GM12878 (cell line): Measurements from ENCODE around the gene GCNT2. TPM values are rescaled to one million over a fixed set of nuclear protein-coding genes. Genes with fewer than 3 reads are reported as not detected.

Experiments used
- ATAC-seq: fragments of 200-7000 bp; cut with Tn5 transposase; 3 replicates; pipeline ENCODE4 v1.9.1; 2020; ENCODE audit warnings: mild to moderate bottlenecking, moderate library complexity
- BruUV-seq: library from RNA; stranded (reverse); fragments of 400-500 nt; replicated peaks from 2 replicates; lab custom pipeline; 2021; lab: Mats Ljungman, UMichigan
- CTCF ChIA-PET: fragments of 300-600 bp; sonication (Branson Sonifier 250); formaldehyde crosslinking; extraction: SDS; loops from one replicate; lab custom pipeline; 2021; ENCODE audit warnings: inconsistent platforms; lab: Yijun Ruan, JAX
- POLR2A ChIA-PET: fragments of 350-600 bp; formaldehyde crosslinking; extraction: SDS; loops from one replicate; lab custom pipeline; 2021; ENCODE audit warnings: inconsistent platforms; lab: Charles Lee
- RAD21 ChIA-PET: fragments of 300-600 bp; sonication (Branson Sonifier 250); formaldehyde crosslinking; loops from one replicate; lab custom pipeline; 2023; ENCODE audit warnings: antibody characterized with exemption; ENCODE audit not compliant: unreplicated experiment; lab: Charles Lee
- SMC1A ChIA-PET: fragments of 300-600 bp; sonication (Branson Sonifier 250); formaldehyde crosslinking; loops from one replicate; lab custom pipeline; 2023; ENCODE audit not compliant: unreplicated experiment, uncharacterized antibody; lab: Charles Lee
- DNase-seq: peaks from one replicate; pipeline ENCODE4 v3.0.0-alpha.2; 2011; ENCODE audit warnings: low read depth, low spot score
- FAIRE-seq: peaks from 3 replicates; lab custom pipeline; 2011; peaks lifted over from hg19 to GRCh38; lab: Jason Lieb, UNC
- H2AFZ ChIP-seq: 2 replicates; pipeline ENCODE4 v1.6.0; 2011; ENCODE audit warnings: low read depth, low read length, control low read depth; ENCODE audit not compliant: control insufficient read depth
- H3K27ac ChIP-seq: 2 replicates; pipeline ENCODE4 v1.5.1; 2011; ENCODE audit warnings: control low read depth; ENCODE audit not compliant: control insufficient read depth, insufficient read depth
- H3K27me3 ChIP-seq, 2 experiments: replicated peaks in 1 of 2; 2 replicates each; pipeline versions ENCODE4 v1.6.0 to v1.6.1; 2011; ENCODE audit warnings: low read length in 1 of 2; ENCODE audit not compliant: control insufficient read depth in 2 of 2, insufficient read depth in 2 of 2
- H3K36me3 ChIP-seq, 2 experiments: 2 replicates each; pipeline ENCODE4 v1.5.1; 2011; ENCODE audit warnings: low read length in 1 of 2; ENCODE audit not compliant: control insufficient read depth in 2 of 2, insufficient read depth in 2 of 2
- H3K4me1 ChIP-seq: 2 replicates; pipeline ENCODE4 v1.6.1; 2011; ENCODE audit warnings: mild to moderate bottlenecking, low read length, moderate library complexity, mixed read lengths; ENCODE audit not compliant: control insufficient read depth, insufficient read depth
- H3K4me2 ChIP-seq: 2 replicates; pipeline ENCODE4 v1.6.0; 2011; ENCODE audit warnings: control low read depth; ENCODE audit not compliant: control insufficient read depth, insufficient read depth
- H3K4me3 ChIP-seq: fragments of 200-600 bp; sonication (generic); 2 replicates; pipeline ENCODE4 v1.5.1; 2016
- H3K79me2 ChIP-seq: 2 replicates; pipeline ENCODE4 v1.6.0; 2011; ENCODE audit warnings: low read length; ENCODE audit not compliant: control insufficient read depth, insufficient read depth
- H3K9ac ChIP-seq: 2 replicates; pipeline ENCODE4 v1.8.0; 2011; ENCODE audit warnings: low read length, control low read depth, mixed read lengths; ENCODE audit not compliant: control insufficient read depth, insufficient read depth
- H3K9me3 ChIP-seq: replicated peaks from 3 replicates; pipeline ENCODE4 v1.5.1; 2011; ENCODE audit warnings: mild to moderate bottlenecking, low read length; ENCODE audit not compliant: control insufficient read depth, insufficient read depth
- H4K20me1 ChIP-seq: 2 replicates; pipeline ENCODE4 v1.6.0; 2011; ENCODE audit not compliant: control insufficient read depth, insufficient read depth
- BRCA1 ChIP-seq: IDR thresholded peaks from 2 replicates; pipeline ENCODE4 v1.6.1; 2011; ENCODE audit warnings: low read depth, low read length, improper control_type of control experiment
- HDAC2 ChIP-seq: fragments of 200-600 bp; sonication (generic); IDR thresholded peaks from 2 replicates; pipeline ENCODE4 v1.6.1; 2017
- HDGF ChIP-seq: fragments of 450-650 bp; IDR thresholded peaks from 2 replicates; pipeline ENCODE4 v1.6.1; 2016; ENCODE audit warnings: antibody characterized with exemption
- JUNB ChIP-seq: IDR thresholded peaks from 2 replicates; pipeline ENCODE4 v1.6.1; 2016; ENCODE audit warnings: antibody characterized with exemption, mild to moderate bottlenecking
- MAX ChIP-seq: IDR thresholded peaks from 2 replicates; pipeline ENCODE4 v1.6.1; 2012; ENCODE audit warnings: low read depth, low read length, improper control_type of control experiment
- MEF2A ChIP-seq: IDR thresholded peaks from 2 replicates; pipeline ENCODE4 v1.6.1; 2011; ENCODE audit warnings: low read depth, mild to moderate bottlenecking, low read length, moderate library complexity; ENCODE audit not compliant: insufficient read depth
- NFIC ChIP-seq: IDR thresholded peaks from 2 replicates; pipeline ENCODE4 v1.6.1; 2012; ENCODE audit warnings: low read depth, mild to moderate bottlenecking, inconsistent platforms, low read length, moderate library complexity
- NFYA ChIP-seq: IDR thresholded peaks from 2 replicates; pipeline ENCODE4 v1.6.1; 2011; ENCODE audit warnings: low read depth, mild to moderate bottlenecking, low read length, improper control_type of control experiment, borderline replicate concordance
- PKNOX1 ChIP-seq: fragments of 450-650 bp; IDR thresholded peaks from 2 replicates; pipeline ENCODE4 v1.6.1; 2016; ENCODE audit warnings: mild to moderate bottlenecking
- RBBP5 ChIP-seq: fragments of 200-600 bp; sonication (generic); conservative IDR thresholded peaks from 2 replicates; pipeline ENCODE4 v1.6.1; 2016
- RELA ChIP-seq: fragments of 450-650 bp; IDR thresholded peaks from 2 replicates; pipeline ENCODE4 v1.8.0; 2014; ENCODE audit warnings: borderline replicate concordance; ENCODE audit not compliant: partially characterized antibody
- RFX5 ChIP-seq: IDR thresholded peaks from 2 replicates; pipeline ENCODE4 v1.6.1; 2011; ENCODE audit warnings: low read depth, low read length, improper control_type of control experiment
- WRNIP1 ChIP-seq: IDR thresholded peaks from 2 replicates; pipeline ENCODE4 v1.6.1; 2011; ENCODE audit warnings: low read depth, low read length, improper control_type of control experiment, borderline replicate concordance
- WGBS: methylation state at CpG from one replicate; pipeline ENCODE4 v1.1.6; 2016; ENCODE audit warnings: low lambda C conversion rate; ENCODE audit not compliant: insufficient replicate concordance, insufficient coverage; ENCODE audit errors: missing lambda C conversion rate; 5-methylcytosine and 5-hydroxymethylcytosine counted together
- in situ Hi-C: fragments of 300-500 bp; cut with MboI; formaldehyde crosslinking; loops from 9 replicates; pipeline ENCODE4 v1.14.3; 2018; ENCODE audit warnings: mixed read lengths
- intact Hi-C: fragments of 100-400 bp; cut with micrococcal nuclease; formaldehyde crosslinking; loops from one replicate; pipeline ENCODE4 v1.14.2; 2022; ENCODE audit not compliant: unreplicated experiment
- polyA plus RNA-seq, 11 experiments: library from polyadenylated mRNA; depleted of rRNA in 4 of 11; unstranded in 6 of 11; stranded (reverse) in 5 of 11; fragments of >200 nt; fragmentation: Nextera tagmentation in 4 of 11; fragmentation: Illumina TruSeq in 1 of 11; extraction: Ambion mirVana in 4 of 11; extraction: Trizol in 1 of 11; gene quantifications; 1 replicate in 1 of 11; 2 replicates in 10 of 11; pipeline versions ENCODE4 v1.2.1 to v1.2.3, GENCODE V29; 2011 to 2016; ENCODE audit warnings: inconsistent platforms in 2 of 11, missing spikeins in 2 of 11, low read depth in 1 of 11
- total RNA-seq, 4 experiments: library from RNA; depleted of rRNA in 3 of 4; stranded (reverse); fragments of >200 nt in 3 of 4; fragmentation: Illumina TruSeq in 1 of 4; extraction: Trizol in 1 of 4; gene quantifications; 2 replicates each; pipeline versions ENCODE4 v1.2.1 to v1.2.3, GENCODE V29; 2013 to 2021

The GCNT2 gene
- total and polyA plus RNA-seq, 10 of the 15 experiments (the other 5 are each of a cell fraction or from before 2014, with no cell fraction given): 5.0 to 21.6 (median 11.9) TPM

- H3K36me3 ChIP-seq: peaks cover 0 to 11% of the 10 kb centered on the region in 2 experiments; a peak in 1 of 4 replicates
- 52% methylated on average over 9 of the region's 9 CpGs for WGBS
- no peak overlapping the region for H2AFZ ChIP-seq
- CTCF ChIA-PET: interaction anchor here (0.6 to 0.8 kb wide), 2 partner anchors 51 to 110 kb away, joined by 3 read pairs; no protein-coding TSS in a partner anchor
- FAIRE-seq (no peak), ATAC-seq (no peak), DNase-seq (no peak)
- POLR2A ChIA-PET: no interaction called here
- no peaks in the 10 kb centered on the region; the same call in 1 of the 2 replicates for H3K4me1 ChIP-seq
- no TSS peak for BruUV-seq
- in situ Hi-C loops (no loop called here), intact Hi-C loops (no loop called here)
- no peak overlapping the region for H3K4me3 ChIP-seq
- RAD21 ChIA-PET: no interaction called here
- H3K79me2 ChIP-seq: no peaks in the 10 kb centered on the region; the same call in 1 of the 2 replicates
- SMC1A ChIA-PET: interaction anchor here (1.2 kb wide), 1 partner anchor 39 kb away, joined by 3 read pairs; no protein-coding TSS in a partner anchor
- TF ChIP-seq RBBP5 (no peak), PKNOX1 (no peak), NFYA (no peak), RFX5 (no peak), NFIC (no peak), JUNB (no peak), HDAC2 (no peak), MEF2A (no peak), WRNIP1 (no peak), HDGF (no peak), RELA (no peak), MAX (no peak), BRCA1 (no peak)
- H3K27ac ChIP-seq: no peak overlapping the region
- no peaks in the 10 kb centered on the region for H3K9me3 ChIP-seq
- H3K27me3 ChIP-seq: no peaks in the 10 kb centered on the region
- no peak overlapping the region for H3K9ac ChIP-seq
- no peak overlapping the region for H3K4me2 ChIP-seq
- peaks cover 3% of the 10 kb centered on the region; the same call in 1 of the 2 replicates for H4K20me1 ChIP-seq
Measured at GRCh38 chr6:10561611-10562199, 40.6 kb downstream of the GCNT2 start.
